Neural progenitor cell (in vitro differentiated cells): ENCODE data around the gene CES1.
A peak's percentile ranks its signal among the peaks of the same experiment; 100 is the strongest.

ENCODE experiments used
- EZH2 ChIP-seq: fragments of 200-600 bp; sonication (generic); IDR thresholded peaks from 2 replicates; pipeline ENCODE4 v1.6.1; 2017; ENCODE audit warnings: antibody characterized with exemption, mild to moderate bottlenecking, moderate library complexity
- TF ChIP-seq, protein P1 (sequence below): fragments of 200-600 bp; sonication (generic); IDR thresholded peaks from 2 replicates; pipeline ENCODE4 v1.5.1; 2017; ENCODE audit warnings: antibody characterized with exemption, mild to moderate bottlenecking

GRCh38 chr16:55842369-55843104 is 9.6 kb upstream of the CES1 start:
- TF ChIP-seq, protein P1, sequence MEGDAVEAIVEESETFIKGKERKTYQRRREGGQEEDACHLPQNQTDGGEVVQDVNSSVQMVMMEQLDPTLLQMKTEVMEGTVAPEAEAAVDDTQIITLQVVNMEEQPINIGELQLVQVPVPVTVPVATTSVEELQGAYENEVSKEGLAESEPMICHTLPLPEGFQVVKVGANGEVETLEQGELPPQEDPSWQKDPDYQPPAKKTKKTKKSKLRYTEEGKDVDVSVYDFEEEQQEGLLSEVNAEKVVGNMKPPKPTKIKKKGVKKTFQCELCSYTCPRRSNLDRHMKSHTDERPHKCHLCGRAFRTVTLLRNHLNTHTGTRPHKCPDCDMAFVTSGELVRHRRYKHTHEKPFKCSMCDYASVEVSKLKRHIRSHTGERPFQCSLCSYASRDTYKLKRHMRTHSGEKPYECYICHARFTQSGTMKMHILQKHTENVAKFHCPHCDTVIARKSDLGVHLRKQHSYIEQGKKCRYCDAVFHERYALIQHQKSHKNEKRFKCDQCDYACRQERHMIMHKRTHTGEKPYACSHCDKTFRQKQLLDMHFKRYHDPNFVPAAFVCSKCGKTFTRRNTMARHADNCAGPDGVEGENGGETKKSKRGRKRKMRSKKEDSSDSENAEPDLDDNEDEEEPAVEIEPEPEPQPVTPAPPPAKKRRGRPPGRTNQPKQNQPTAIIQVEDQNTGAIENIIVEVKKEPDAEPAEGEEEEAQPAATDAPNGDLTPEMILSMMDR, result peak; percentile 80
- no peak for TF ChIP-seq EZH2
